HL-60 (cell line): ENCODE measurements around the gene GRIN3A.

Source experiments
- DNase-seq, 2 experiments: peaks; one replicate each; pipeline ENCODE4 v3.0.0-alpha.2; 2010 to 2020; ENCODE audit warnings: low read depth in 1 of 2, low spot score in 1 of 2
- H3K27ac ChIP-seq: fragments of 250-450 bp; sonication (Bioruptor Pico); replicated peaks from 2 replicates; pipeline ENCODE4 v1.5.1; 2020; ENCODE audit warnings: mild to moderate bottlenecking, moderate library complexity
- H3K27me3 ChIP-seq: fragments of 250-450 bp; sonication (Bioruptor Pico); 2 replicates; pipeline ENCODE4 v1.5.1; 2021; ENCODE audit warnings: mild to moderate bottlenecking, moderate library complexity; ENCODE audit not compliant: insufficient read depth, poor library complexity, severe bottlenecking
- H3K4me3 ChIP-seq: replicated peaks from 2 replicates; pipeline ENCODE4 v1.5.1; 2011; ENCODE audit warnings: mild to moderate bottlenecking, control low read depth, low read length; ENCODE audit not compliant: insufficient read depth
- CTCF ChIP-seq: IDR thresholded peaks from one replicate; pipeline ENCODE4 v1.5.1; 2011; ENCODE audit warnings: low read length, control low read depth, inconsistent platforms; ENCODE audit not compliant: insufficient read depth
- GABPA ChIP-seq: IDR thresholded peaks from 2 replicates; pipeline ENCODE4 v1.6.1; 2012; ENCODE audit warnings: low read depth
- POLR2AphosphoS5 ChIP-seq: IDR thresholded peaks from 2 replicates; pipeline ENCODE4 v1.6.1; 2012; ENCODE audit warnings: low read depth
- REST ChIP-seq: IDR thresholded peaks from 2 replicates; pipeline ENCODE4 v1.6.1; 2012; ENCODE audit warnings: low read depth; ENCODE audit not compliant: insufficient replicate concordance
- SPI1 ChIP-seq: IDR thresholded peaks from 2 replicates; pipeline ENCODE4 v1.6.1; 2012; ENCODE audit warnings: low read depth, mild to moderate bottlenecking, borderline replicate concordance

GRIN3A gene

GRCh38 chr9:101572316-101572715, 166.1 kb downstream of the GRIN3A start:
- DNase-seq = no peak
- Histone ChIP-seq H3K4me3 (no peak overlapping the region), H3K27ac (no peak overlapping the region), H3K27me3 (no peaks in the 10 kb centered on the region)
- TF ChIP-seq GABPA = no peak
- TF ChIP-seq REST = no peak
- no peak for TF ChIP-seq CTCF
- TF ChIP-seq POLR2AphosphoS5 = no peak
- no peak for TF ChIP-seq SPI1

- Histone ChIP-seq H3K4me3 (no peak overlapping the region), H3K27me3 (no peaks in the 10 kb centered on the region), H3K27ac (no peak overlapping the region)
- no peak for DNase-seq
- TF ChIP-seq SPI1 = no peak
Measured at GRCh38 chr9:101571114-101571513, 167.3 kb downstream of the GRIN3A start.

- H3K27me3 ChIP-seq = no peaks in the 10 kb centered on the region
- H3K4me3 ChIP-seq = no peak overlapping the region
- DNase-seq = no peak
- TF ChIP-seq SPI1 (no peak), REST (no peak), GABPA (no peak), POLR2AphosphoS5 (no peak), CTCF (no peak)
- H3K27ac ChIP-seq = no peak overlapping the region
Measured at GRCh38 chr9:101569741-101570501, 168.5 kb downstream of the GRIN3A start.

GRCh38 chr9:101567725-101568350, 170.6 kb downstream of the GRIN3A start:
- no peak for DNase-seq
- H3K27ac ChIP-seq = no peak overlapping the region
- no peaks in the 10 kb centered on the region for H3K27me3 ChIP-seq
- TF ChIP-seq POLR2AphosphoS5 (no peak), SPI1 (no peak), GABPA (no peak), CTCF (no peak), REST (no peak)
- H3K4me3 ChIP-seq = no peak overlapping the region
